ENCODE results near the gene SGSH.

The SGSH gene

GRCh38 chr17:80212511-80212910, 7.6 kb downstream of the SGSH start:
- H3K4me1 ChIP-seq (ENCODE audit: control insufficient read depth in 1 of 2, insufficient read depth in 2 of 2, low read length in 2 of 2) = no peaks in the 10 kb centered on the region
- H4K8ac ChIP-seq (ENCODE audit: low read depth, low read length) = no peak overlapping the region
- no peak overlapping the region for H4K12ac ChIP-seq (ENCODE audit: low read depth, low read length)
- H3K79me2 ChIP-seq (ENCODE audit: control insufficient read depth, insufficient read depth, low read length, poor library complexity) = no peaks in the 10 kb centered on the region
- no peaks in the 10 kb centered on the region for H3K79me1 ChIP-seq (ENCODE audit: low read length)
- H2AK5ac ChIP-seq (ENCODE audit: low read length) = no peak overlapping the region
- H3K14ac ChIP-seq (ENCODE audit: low read length) = no peak overlapping the region
- no CpG with 5 or more reads among the region's 12 CpGs for WGBS (ENCODE audit: extremely low coverage, insufficient coverage, insufficient read length)
- H3K23ac ChIP-seq (ENCODE audit: low read length) = no peak overlapping the region
- H3K36me3 ChIP-seq (ENCODE audit: control insufficient read depth in 1 of 2, insufficient read depth in 2 of 2, low read length in 2 of 2) = peaks cover 72 to 79% of the 10 kb centered on the region in 2 experiments
- no peak overlapping the region for H2AFZ ChIP-seq (ENCODE audit: insufficient read depth, low read length, poor library complexity)
- no peaks in the 10 kb centered on the region for H3K9me3 ChIP-seq (ENCODE audit: insufficient read depth, low read depth, low read length)
- no peak overlapping the region for H3K4me3 ChIP-seq (ENCODE audit: low read depth, low read length)
- H3K4me2 ChIP-seq (ENCODE audit: low read length) = no peak overlapping the region
- no peak overlapping the region for H3K27ac ChIP-seq (ENCODE audit: low read depth, low read length)
- no peak overlapping the region for H3K9ac ChIP-seq (ENCODE audit: low read length)
- H3K18ac ChIP-seq (ENCODE audit: low read length) = no peak overlapping the region
- no peaks in the 10 kb centered on the region for H3K27me3 ChIP-seq (ENCODE audit: insufficient read depth, low read length)
- no peak for DNase-seq
- H3K4ac ChIP-seq (ENCODE audit: low read depth, low read length) = no peak overlapping the region
- no peak overlapping the region for H2BK120ac ChIP-seq (ENCODE audit: insufficient read depth, low read length, poor library complexity)
- H2BK5ac ChIP-seq (ENCODE audit: low read depth, low read length, poor library complexity) = no peak overlapping the region
- no peak overlapping the region for H4K91ac ChIP-seq (ENCODE audit: low read depth, low read length)
- H2BK12ac ChIP-seq (ENCODE audit: low read length) = no peak overlapping the region

- H3K27ac ChIP-seq (ENCODE audit: low read depth, low read length) = no peak overlapping the region
- H3K27me3 ChIP-seq (ENCODE audit: insufficient read depth, low read length) = no peaks in the 10 kb centered on the region
Measured at GRCh38 chr17:80212109-80212508, 8.0 kb downstream of the SGSH start.

GRCh38 chr17:80210348-80211108, 9.6 kb downstream of the SGSH start:
- Histone ChIP-seq H3K79me2 (ENCODE audit: control insufficient read depth, insufficient read depth, low read length, poor library complexity) (no peaks in the 10 kb centered on the region), H3K27ac (ENCODE audit: low read depth, low read length) (no peak overlapping the region), H3K36me3 (ENCODE audit: control insufficient read depth in 1 of 2, insufficient read depth in 2 of 2, low read length in 2 of 2) (peaks cover 61 to 68% of the 10 kb centered on the region in 2 experiments), H3K79me1 (ENCODE audit: low read length) (no peaks in the 10 kb centered on the region), H4K8ac (ENCODE audit: low read depth, low read length) (no peak overlapping the region), H3K9me3 (ENCODE audit: insufficient read depth, low read depth, low read length) (no peaks in the 10 kb centered on the region), H3K27me3 (ENCODE audit: insufficient read depth, low read length) (no peaks in the 10 kb centered on the region), H2BK5ac (ENCODE audit: low read depth, low read length, poor library complexity) (no peak overlapping the region), H3K18ac (ENCODE audit: low read length) (no peak overlapping the region), H3K4me3 (ENCODE audit: low read depth, low read length) (no peak overlapping the region), H3K23ac (ENCODE audit: low read length) (no peak overlapping the region), H3K4me1 (ENCODE audit: control insufficient read depth in 1 of 2, insufficient read depth in 2 of 2, low read length in 2 of 2) (no peaks in the 10 kb centered on the region), H3K4me2 (ENCODE audit: low read length) (no peak overlapping the region), H3K4ac (ENCODE audit: low read depth, low read length) (no peak overlapping the region), H4K91ac (ENCODE audit: low read depth, low read length) (no peak overlapping the region), H2AK5ac (ENCODE audit: low read length) (no peak overlapping the region), H2BK120ac (ENCODE audit: insufficient read depth, low read length, poor library complexity) (no peak overlapping the region), H4K12ac (ENCODE audit: low read depth, low read length) (no peak overlapping the region), H3K9ac (ENCODE audit: low read length) (no peak overlapping the region), H3K14ac (ENCODE audit: low read length) (no peak overlapping the region), H2AFZ (ENCODE audit: insufficient read depth, low read length, poor library complexity) (no peak overlapping the region), H2BK12ac (ENCODE audit: low read length) (no peak overlapping the region)
- no peak for DNase-seq
- WGBS (ENCODE audit: extremely low coverage, insufficient coverage, insufficient read length) = no CpG with 5 or more reads among the region's 47 CpGs

More at GRCh38 chr17:80212109-80212508, 8.0 kb downstream of the SGSH start:
- H3K18ac ChIP-seq (ENCODE audit: low read length) = no peak overlapping the region
- no peak overlapping the region for H4K91ac ChIP-seq (ENCODE audit: low read depth, low read length)
- WGBS (ENCODE audit: extremely low coverage, insufficient coverage, insufficient read length) = no CpG with 5 or more reads among the region's 22 CpGs
- H2BK5ac ChIP-seq (ENCODE audit: low read depth, low read length, poor library complexity) = no peak overlapping the region
- H3K79me1 ChIP-seq (ENCODE audit: low read length) = no peaks in the 10 kb centered on the region
- no peaks in the 10 kb centered on the region for H3K9me3 ChIP-seq (ENCODE audit: insufficient read depth, low read depth, low read length)
- H3K23ac ChIP-seq (ENCODE audit: low read length) = no peak overlapping the region
- no peak overlapping the region for H2BK120ac ChIP-seq (ENCODE audit: insufficient read depth, low read length, poor library complexity)
- no peak overlapping the region for H2AK5ac ChIP-seq (ENCODE audit: low read length)
- no peaks in the 10 kb centered on the region for H3K79me2 ChIP-seq (ENCODE audit: control insufficient read depth, insufficient read depth, low read length, poor library complexity)
- no peak overlapping the region for H4K12ac ChIP-seq (ENCODE audit: low read depth, low read length)
- H3K14ac ChIP-seq (ENCODE audit: low read length) = no peak overlapping the region
- no peak overlapping the region for H3K9ac ChIP-seq (ENCODE audit: low read length)
- no peak overlapping the region for H3K4me2 ChIP-seq (ENCODE audit: low read length)
- H3K4me1 ChIP-seq (ENCODE audit: control insufficient read depth in 1 of 2, insufficient read depth in 2 of 2, low read length in 2 of 2) = no peaks in the 10 kb centered on the region
- H2BK12ac ChIP-seq (ENCODE audit: low read length) = no peak overlapping the region
- no peak for DNase-seq
- H3K4ac ChIP-seq (ENCODE audit: low read depth, low read length) = no peak overlapping the region
- H4K8ac ChIP-seq (ENCODE audit: low read depth, low read length) = no peak overlapping the region
- peaks cover 72 to 75% of the 10 kb centered on the region in 2 experiments for H3K36me3 ChIP-seq (ENCODE audit: control insufficient read depth in 1 of 2, insufficient read depth in 2 of 2, low read length in 2 of 2)
- no peak overlapping the region for H2AFZ ChIP-seq (ENCODE audit: insufficient read depth, low read length, poor library complexity)
- H3K4me3 ChIP-seq (ENCODE audit: low read depth, low read length) = no peak overlapping the region

- Histone ChIP-seq H3K4me2 (ENCODE audit: low read length) (no peak overlapping the region), H3K4me1 (ENCODE audit: control insufficient read depth in 1 of 2, insufficient read depth in 2 of 2, low read length in 2 of 2) (no peaks in the 10 kb centered on the region), H3K9me3 (ENCODE audit: insufficient read depth, low read depth, low read length) (no peaks in the 10 kb centered on the region), H4K12ac (ENCODE audit: low read depth, low read length) (no peak overlapping the region), H2BK120ac (ENCODE audit: insufficient read depth, low read length, poor library complexity) (no peak overlapping the region), H4K8ac (ENCODE audit: low read depth, low read length) (no peak overlapping the region), H3K4me3 (ENCODE audit: low read depth, low read length) (no peak overlapping the region), H3K18ac (ENCODE audit: low read length) (no peak overlapping the region), H3K14ac (ENCODE audit: low read length) (no peak overlapping the region), H2AFZ (ENCODE audit: insufficient read depth, low read length, poor library complexity) (no peak overlapping the region), H2AK5ac (ENCODE audit: low read length) (no peak overlapping the region), H4K91ac (ENCODE audit: low read depth, low read length) (no peak overlapping the region), H2BK5ac (ENCODE audit: low read depth, low read length, poor library complexity) (no peak overlapping the region), H3K23ac (ENCODE audit: low read length) (no peak overlapping the region), H3K79me2 (ENCODE audit: control insufficient read depth, insufficient read depth, low read length, poor library complexity) (no peaks in the 10 kb centered on the region), H3K4ac (ENCODE audit: low read depth, low read length) (no peak overlapping the region), H2BK12ac (ENCODE audit: low read length) (no peak overlapping the region), H3K27me3 (ENCODE audit: insufficient read depth, low read length) (no peaks in the 10 kb centered on the region), H3K36me3 (ENCODE audit: control insufficient read depth in 1 of 2, insufficient read depth in 2 of 2, low read length in 2 of 2) (peaks cover 57 to 64% of the 10 kb centered on the region in 2 experiments), H3K27ac (ENCODE audit: low read depth, low read length) (no peak overlapping the region), H3K9ac (ENCODE audit: low read length) (no peak overlapping the region), H3K79me1 (ENCODE audit: low read length) (no peaks in the 10 kb centered on the region)
- no peak for DNase-seq
- WGBS (ENCODE audit: extremely low coverage, insufficient coverage, insufficient read length) = no CpG with 5 or more reads among the region's 12 CpGs
Measured at GRCh38 chr17:80209765-80210164, 10.4 kb downstream of the SGSH start.

All from trophoblast cell (in vitro differentiated cells and primary cell).